Mucosa of descending colon (tissue), 3 donors: ENCODE data around the gene SIL1. TPM values are rescaled to one million over a fixed set of nuclear protein-coding genes. Genes with fewer than 3 reads are reported as not detected.
"Not testable (repeated sequence)": the region's sequence is repeated elsewhere in the genome, so short reads cannot be mapped to it uniquely, and the experiment has no call there.

Source experiments
- ATAC-seq: fragments of 200-7000 bp; cut with Tn5 transposase; one replicate; pipeline ENCODE4 v1.9.1; 2020; ENCODE audit warnings: mild to moderate bottlenecking, moderate library complexity
- DNase-seq, 3 donors: peaks; one replicate each; pipeline ENCODE4 v3.0.0-alpha.2; 2020
- H3K36me3 ChIP-seq: fragments of 200-600 bp; one replicate; pipeline ENCODE4 v1.8.0; 2021; ENCODE audit warnings: low read depth, mild to moderate bottlenecking
- H3K4me1 ChIP-seq: fragments of 200-600 bp; one replicate; pipeline ENCODE4 v1.8.0; 2021; ENCODE audit warnings: low read depth, mild to moderate bottlenecking
- H3K4me3 ChIP-seq: fragments of 200-600 bp; one replicate; pipeline ENCODE4 v1.8.0; 2021; ENCODE audit warnings: mild to moderate bottlenecking
- H3K9me3 ChIP-seq: fragments of 200-600 bp; one replicate; pipeline ENCODE4 v1.8.0; 2021; ENCODE audit warnings: mild to moderate bottlenecking
- CTCF ChIP-seq: fragments of 200-600 bp; IDR thresholded peaks from one replicate; pipeline ENCODE4 v1.8.0; 2022; ENCODE audit warnings: antibody characterized with exemption, mild to moderate bottlenecking
- intact Hi-C, 2 donors: fragments of 100-400 bp; cut with DNase I in 1 of 2; cut with micrococcal nuclease in 1 of 2; formaldehyde crosslinking; loops; one replicate each; pipeline versions ENCODE4 v1.11.0 to v1.11.1; 2022; cut with DNase I, micrococcal nuclease
- total RNA-seq, 3 donors: library from RNA; stranded (reverse); fragmentation: NEBNext Ultra II Directional in 2 of 3; extraction: Animal tissue kit (Norgen Biotek cat#: 25700) in 2 of 3; gene quantifications; one replicate each; pipeline versions ENCODE4 v1.2.1 to v1.2.4, GENCODE V29; 2021 to 2023
- donor health status: DM: no; HTN: no; CAD: no; lungs with moderate emphysema.
- donor health status: DM: no; HTN: no; CAD: no.
- donor health status: DM: no; HTN: yes; CAD: no.

SIL1 gene
- total RNA-seq, 3 donors from 2014 or later, result 35.2 to 35.8 (median 35.6) TPM

- H3K36me3 ChIP-seq, result no peaks in the 10 kb centered on the region
- ATAC-seq (no peak), DNase-seq (no peak)
- intact Hi-C loops, result no loop called here
- H3K9me3 ChIP-seq, result no peaks in the 10 kb centered on the region
- no peak for TF ChIP-seq CTCF
- peaks cover 29% of the 10 kb centered on the region for H3K4me1 ChIP-seq
- no peak overlapping the region for H3K4me3 ChIP-seq
Observed at GRCh38 chr5:139182528-139183296, 15.5 kb downstream of the SIL1 start.

GRCh38 chr5:139181835-139182452 lies 16.2 kb downstream of the SIL1 start:
- Histone ChIP-seq H3K4me3 (no peak overlapping the region), H3K9me3 (no peaks in the 10 kb centered on the region), H3K36me3 (no peaks in the 10 kb centered on the region), H3K4me1 (peaks cover 36% of the 10 kb centered on the region)
- intact Hi-C loops, result no loop called here
- ATAC-seq (peak; percentile 64), DNase-seq (no peak)
- TF ChIP-seq CTCF, result no peak

GRCh38 chr5:139181322-139181730 lies 16.8 kb downstream of the SIL1 start:
- H3K9me3 ChIP-seq, result no peaks in the 10 kb centered on the region
- TF ChIP-seq CTCF, result no peak
- H3K4me3 ChIP-seq, result no peak overlapping the region
- no peaks in the 10 kb centered on the region for H3K36me3 ChIP-seq
- intact Hi-C loops, result no loop called here
- DNase-seq (no peak), ATAC-seq (peak; percentile 14)
- peaks cover 36% of the 10 kb centered on the region for H3K4me1 ChIP-seq

GRCh38 chr5:139180850-139181249 lies 17.3 kb downstream of the SIL1 start:
- intact Hi-C loops, result no loop called here
- no peak for TF ChIP-seq CTCF
- no peak overlapping the region for H3K4me3 ChIP-seq
- no peak for ATAC-seq
- DNase-seq, result no peak
- H3K36me3 ChIP-seq, result no peaks in the 10 kb centered on the region
- no peaks in the 10 kb centered on the region for H3K9me3 ChIP-seq
- peaks cover 31% of the 10 kb centered on the region for H3K4me1 ChIP-seq

- H3K36me3 ChIP-seq, DNase-seq, intact Hi-C loops, H3K4me3 ChIP-seq, ATAC-seq, H3K9me3 ChIP-seq: not testable (repeated sequence)
- H3K4me1 ChIP-seq, result peaks cover 29% of the 10 kb centered on the region
Observed at GRCh38 chr5:139179778-139180513, 18.2 kb downstream of the SIL1 start.

GRCh38 chr5:139178935-139179334 lies 19.2 kb downstream of the SIL1 start:
- peak in 1 of 3 donors; percentile 45 for DNase-seq
- no peak overlapping the region for H3K4me3 ChIP-seq
- H3K36me3 ChIP-seq, result no peaks in the 10 kb centered on the region
- peak; percentile 39 for ATAC-seq
- no peaks in the 10 kb centered on the region for H3K9me3 ChIP-seq
- intact Hi-C loops, result no loop called here
- H3K4me1 ChIP-seq, result peaks cover 29% of the 10 kb centered on the region
- TF ChIP-seq CTCF, result no peak
